Panc1 (cell line): ENCODE results near the gene YIF1A. TPM values are rescaled to one million over a fixed set of nuclear protein-coding genes. Genes with fewer than 3 reads are reported as not detected.
"Not testable (repeated sequence)": the region's sequence is repeated elsewhere in the genome, so short reads cannot be mapped to it uniquely, and the experiment has no call there.

Experiments used
- ATAC-seq: fragments of 200-7000 bp; cut with Tn5 transposase; 2 replicates; pipeline ENCODE4 v1.9.1; 2020; ENCODE audit warnings: mild to moderate bottlenecking, moderate library complexity
- BruUV-seq: library from RNA; stranded (reverse); fragments of 400-500 nt; replicated peaks from 2 replicates; lab custom pipeline; 2021; lab: Mats Ljungman, UMichigan
- CTCF ChIA-PET: fragments of 300-600 bp; sonication (Branson Sonifier 250); formaldehyde crosslinking; loops from one replicate; lab custom pipeline; 2022; ENCODE audit warnings: antibody characterized with exemption; lab: Charles Lee
- POLR2A ChIA-PET: fragments of 300-600 bp; sonication (Branson Sonifier 250); formaldehyde crosslinking; loops from one replicate; lab custom pipeline; 2022; ENCODE audit warnings: antibody characterized with exemption; lab: Charles Lee
- DNase-seq: peaks from one replicate; pipeline ENCODE4 v3.0.0-alpha.2; 2010; ENCODE audit warnings: low read depth, low spot score
- H3K27ac ChIP-seq: 2 replicates; pipeline ENCODE4 v1.5.1; 2011; ENCODE audit warnings: mild to moderate bottlenecking, low read length, inconsistent platforms
- H3K27me3 ChIP-seq: fragments of 200-500 bp; sonication (Bioruptor generic); 2 replicates; pipeline ENCODE4 v1.6.0; 2014; ENCODE audit warnings: low read length, inconsistent platforms; ENCODE audit not compliant: control insufficient read depth, insufficient read depth
- H3K36me3 ChIP-seq: fragments of 200-500 bp; sonication (Bioruptor generic); 2 replicates; pipeline ENCODE4 v1.5.1; 2014; ENCODE audit warnings: inconsistent platforms, mild to moderate bottlenecking, low read length, moderate library complexity; ENCODE audit not compliant: control insufficient read depth, insufficient read depth
- H3K4me1 ChIP-seq: 2 replicates; pipeline ENCODE4 v1.5.1; 2011; ENCODE audit warnings: inconsistent platforms, mild to moderate bottlenecking, low read length, moderate library complexity; ENCODE audit not compliant: control insufficient read depth, insufficient read depth
- H3K4me3 ChIP-seq, 2 experiments: 2 replicates each; pipeline ENCODE4 v1.5.1; 2011 to 2012; ENCODE audit warnings: low read depth in 2 of 2, low read length in 2 of 2, mild to moderate bottlenecking in 2 of 2, inconsistent platforms in 1 of 2, moderate library complexity in 1 of 2
- H3K9me3 ChIP-seq: fragments of 200-500 bp; sonication (Bioruptor generic); 2 replicates; pipeline ENCODE4 v1.5.1; 2014; ENCODE audit warnings: low read depth, mild to moderate bottlenecking, inconsistent platforms, low read length, moderate library complexity; ENCODE audit not compliant: control insufficient read depth, insufficient read depth
- CTCF ChIP-seq: fragments of 450-650 bp; IDR thresholded peaks from 2 replicates; pipeline ENCODE4 v1.5.1; 2017; ENCODE audit warnings: mild to moderate bottlenecking
- POLR2AphosphoS5 ChIP-seq: IDR thresholded peaks from 2 replicates; pipeline ENCODE4 v1.6.1; 2012; ENCODE audit warnings: mild to moderate bottlenecking, low read depth, low read length, moderate library complexity
- REST ChIP-seq, 2 experiments: IDR thresholded peaks; 2 replicates each; pipeline ENCODE4 v1.6.1; 2011 to 2012; ENCODE audit warnings: low read depth in 2 of 2, control low read depth in 1 of 2, low read length in 1 of 2, mild to moderate bottlenecking in 1 of 2, moderate library complexity in 1 of 2; ENCODE audit not compliant: insufficient read depth in 1 of 2
- SIN3A ChIP-seq: IDR thresholded peaks from 2 replicates; pipeline ENCODE4 v1.6.1; 2012; ENCODE audit warnings: low read depth, mild to moderate bottlenecking, low read length, moderate library complexity, borderline replicate concordance; ENCODE audit not compliant: insufficient read depth
- TCF7L2 ChIP-seq: IDR thresholded peaks from 2 replicates; pipeline ENCODE4 v1.6.1; 2011; ENCODE audit warnings: mild to moderate bottlenecking, low read depth, low read length, inconsistent platforms
- in situ Hi-C: cut with HindIII; loops from 2 replicates; pipeline ENCODE4 v1.10.0; 2016; ENCODE audit warnings: low sequenced_read_pairs, low pct_unique_long_range_greater_than_20kb
- intact Hi-C: fragments of 100-400 bp; cut with micrococcal nuclease; formaldehyde crosslinking; loops from one replicate; pipeline ENCODE4 v1.10.0; 2022; ENCODE audit not compliant: unreplicated experiment
- total RNA-seq: library from RNA; stranded (reverse); gene quantifications from one replicate; pipeline ENCODE4 v1.2.1, GENCODE V29; 2021; ENCODE audit not compliant: unreplicated experiment

Gene YIF1A
- total RNA-seq, 1 experiment from 2014 or later: 196 TPM

- POLR2A ChIA-PET: interaction anchor here (0.6 kb wide), 1 partner anchor 134 kb away, joined by 7 read pairs; no protein-coding TSS in a partner anchor
- no peak for DNase-seq
- Histone ChIP-seq H3K36me3 (0 out of 2 replicates have a peak, but pooled peaks cover 4% of the 10 kb centered on the region), H3K4me3 (no peak overlapping the region), H3K27ac (no peak overlapping the region), H3K4me1 (peaks cover 7% of the 10 kb centered on the region), H3K9me3 (no peaks in the 10 kb centered on the region), H3K27me3 (no peaks in the 10 kb centered on the region)
- in situ Hi-C loops: no loop called here
- ATAC-seq: no peak
- intact Hi-C loops: no loop called here
- no peak for TF ChIP-seq REST (IDR thresholded peaks at IDR 0.05; ENCODE audit: insufficient read depth in 1 of 2, low read depth in 2 of 2, low read length in 1 of 2)
- no peak for TF ChIP-seq POLR2AphosphoS5
- TF ChIP-seq SIN3A: no peak
- no peak for TF ChIP-seq CTCF
- TF ChIP-seq TCF7L2: no peak
- TSS peak; percentile 77 for BruUV-seq
- CTCF ChIA-PET: interaction anchor here (0.9 kb wide), 1 partner anchor 39 kb away, joined by 4 read pairs; no protein-coding TSS in a partner anchor
Observed at GRCh38 chr11:66259225-66259624, 29.7 kb downstream of the YIF1A start.

- peak overlapping the region; percentile 83 for H3K4me3 ChIP-seq
- no peaks in the 10 kb centered on the region for H3K9me3 ChIP-seq
- CTCF ChIA-PET: interaction anchor here (0.6 to 1.1 kb wide), 4 partner anchors 24 to 57 kb away, joined by 3 to 6 read pairs (median 4); no protein-coding TSS in a partner anchor
- peak overlapping the region; percentile 86 for H3K27ac ChIP-seq
- peak; percentile 3 for ATAC-seq
- TF ChIP-seq POLR2AphosphoS5 (0 out of 2 replicates have a peak, but pooled peaks have one; percentile 15), REST (IDR thresholded peaks at IDR 0.05; ENCODE audit: insufficient read depth in 1 of 2, low read depth in 2 of 2, low read length in 1 of 2) (no peak), CTCF (no peak; the same call in 1 of the 2 replicates), TCF7L2 (no peak), SIN3A (no peak)
- 0 out of 2 replicates have a peak, but pooled peaks cover 4% of the 10 kb centered on the region for H3K36me3 ChIP-seq
- BruUV-seq: no TSS peak
- H3K4me1 ChIP-seq: peaks cover 7% of the 10 kb centered on the region
- in situ Hi-C loops (no loop called here), intact Hi-C loops (loop anchor here (1.0 kb wide), 1 partner anchor 36 kb away; no protein-coding TSS in a partner anchor)
- no peak for DNase-seq
- no peaks in the 10 kb centered on the region for H3K27me3 ChIP-seq
- POLR2A ChIA-PET: no interaction called here
Observed at GRCh38 chr11:66258473-66258893, 30.5 kb downstream of the YIF1A start.

GRCh38 chr11:66253081-66253480 lies 35.9 kb downstream of the YIF1A start:
- H3K9me3 ChIP-seq, H3K4me1 ChIP-seq, DNase-seq, intact Hi-C loops, H3K27ac ChIP-seq, BruUV-seq, in situ Hi-C loops, ATAC-seq, H3K4me3 ChIP-seq, H3K27me3 ChIP-seq, H3K36me3 ChIP-seq: not testable (repeated sequence)
- POLR2A ChIA-PET: interaction anchor here (0.7 kb wide), 1 partner anchor 142 kb away, joined by 9 read pairs; no protein-coding TSS in a partner anchor
- CTCF ChIA-PET: interaction anchor here (0.7 kb wide), 1 partner anchor 17 kb away, joined by 3 read pairs; no protein-coding TSS in a partner anchor
